GM21723 (cell line): ENCODE measurements around the gene HSD17B14.
"Not testable (repeated sequence)": the region's sequence is repeated elsewhere in the genome, so short reads cannot be mapped to it uniquely, and the experiment has no call there.

Experiments used
- ATAC-seq: cut with Tn5 transposase; IDR thresholded peaks from one replicate; pipeline ENCODE4 v1.9.1; 2021; ENCODE audit warnings: mild to moderate bottlenecking, moderate library complexity; ENCODE audit not compliant: unreplicated experiment

HSD17B14 gene

GRCh38 chr19:48867746-48868113 lies 31.4 kb upstream of the HSD17B14 start:
- no peak for ATAC-seq

GRCh38 chr19:48867123-48867745 lies 30.9 kb upstream of the HSD17B14 start:
- ATAC-seq = no peak

GRCh38 chr19:48866692-48867091 lies 30.4 kb upstream of the HSD17B14 start:
- ATAC-seq = no peak

- ATAC-seq = no peak
Measured at GRCh38 chr19:48862827-48863226, 26.5 kb upstream of the HSD17B14 start.

- ATAC-seq = no peak
Measured at GRCh38 chr19:48861313-48861712, 25.0 kb upstream of the HSD17B14 start.

- peak; percentile 54 for ATAC-seq
Measured at GRCh38 chr19:48859711-48860572, 23.7 kb upstream of the HSD17B14 start.

GRCh38 chr19:48858984-48859710 lies 22.9 kb upstream of the HSD17B14 start:
- ATAC-seq = no peak

- ATAC-seq = no peak
Measured at GRCh38 chr19:48856921-48857320, 20.6 kb upstream of the HSD17B14 start.

GRCh38 chr19:48854103-48854502 lies 17.8 kb upstream of the HSD17B14 start:
- ATAC-seq = no peak

- ATAC-seq = no peak
Measured at GRCh38 chr19:48853483-48853882, 17.2 kb upstream of the HSD17B14 start.

GRCh38 chr19:48852292-48852691 lies 16.0 kb upstream of the HSD17B14 start:
- no peak for ATAC-seq

- not testable (repeated sequence) for ATAC-seq
Measured at GRCh38 chr19:48846659-48847058, 10.4 kb upstream of the HSD17B14 start.

GRCh38 chr19:48845384-48845783 lies 9.1 kb upstream of the HSD17B14 start:
- no peak for ATAC-seq

- no peak for ATAC-seq
Measured at GRCh38 chr19:48844472-48844871, 8.2 kb upstream of the HSD17B14 start.

- ATAC-seq = no peak
Measured at GRCh38 chr19:48842789-48843162, 6.5 kb upstream of the HSD17B14 start.

GRCh38 chr19:48841571-48841970 lies 5.3 kb upstream of the HSD17B14 start:
- no peak for ATAC-seq

- ATAC-seq = no peak
Measured at GRCh38 chr19:48841047-48841446, 4.8 kb upstream of the HSD17B14 start.

- ATAC-seq = no peak
Measured at GRCh38 chr19:48837687-48838086, 1.4 kb upstream of the HSD17B14 start.

GRCh38 chr19:48837051-48837524 lies 797 bp upstream of the HSD17B14 start:
- peak; percentile 60 for ATAC-seq

- no peak for ATAC-seq
Measured at GRCh38 chr19:48835734-48836088, 580 bp downstream of the HSD17B14 start.

GRCh38 chr19:48833977-48834376 lies 2.3 kb downstream of the HSD17B14 start:
- ATAC-seq = no peak

- no peak for ATAC-seq
Measured at GRCh38 chr19:48833049-48833448, 3.2 kb downstream of the HSD17B14 start.
